Adrenal gland (tissue), 5 donors: Measurements from ENCODE around the gene BPIFB2.

Experiments used
- POLR2A ChIP-seq, 2 donors: fragments of 450-650 bp; IDR thresholded peaks; one replicate each; pipeline ENCODE4 v1.6.1; 2017; ENCODE audit warnings: antibody characterized with exemption in 2 of 2, mild to moderate bottlenecking in 2 of 2, moderate library complexity in 1 of 2
- TF ChIP-seq, protein P1 (sequence below), 6 experiments: fragments of 450-650 bp in 4 of 6; fragments of 200-600 bp in 2 of 6; sonication (generic) in 1 of 6; IDR thresholded peaks; 1 replicate in 5 of 6; 2 replicates in 1 of 6; pipeline versions ENCODE4 v1.5.1 to v1.8.0; 2016 to 2021; ENCODE audit warnings: antibody characterized with exemption in 6 of 6, mild to moderate bottlenecking in 2 of 6, moderate library complexity in 1 of 6
- donor health status: DM: no; HTN: no; CAD: no.

DNA sequence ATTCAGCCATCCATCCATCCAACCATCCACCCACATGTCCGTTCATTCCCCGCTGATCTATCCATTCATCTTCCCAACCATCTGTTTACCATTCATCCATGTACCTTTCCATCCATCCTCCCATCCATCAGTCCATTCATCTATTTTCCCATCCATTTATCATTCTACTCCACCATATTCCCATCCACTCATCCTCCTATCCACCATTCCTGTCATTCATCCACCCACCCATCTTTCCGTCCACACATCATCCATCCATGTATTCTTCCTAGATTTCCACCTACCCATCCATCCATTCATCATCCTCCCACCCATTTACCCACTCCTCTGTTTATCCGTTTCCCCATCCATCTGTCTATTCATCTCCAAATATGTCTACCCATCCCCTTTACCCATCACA is 30.7 kb downstream of the BPIFB2 start:
- TF ChIP-seq, protein P1, sequence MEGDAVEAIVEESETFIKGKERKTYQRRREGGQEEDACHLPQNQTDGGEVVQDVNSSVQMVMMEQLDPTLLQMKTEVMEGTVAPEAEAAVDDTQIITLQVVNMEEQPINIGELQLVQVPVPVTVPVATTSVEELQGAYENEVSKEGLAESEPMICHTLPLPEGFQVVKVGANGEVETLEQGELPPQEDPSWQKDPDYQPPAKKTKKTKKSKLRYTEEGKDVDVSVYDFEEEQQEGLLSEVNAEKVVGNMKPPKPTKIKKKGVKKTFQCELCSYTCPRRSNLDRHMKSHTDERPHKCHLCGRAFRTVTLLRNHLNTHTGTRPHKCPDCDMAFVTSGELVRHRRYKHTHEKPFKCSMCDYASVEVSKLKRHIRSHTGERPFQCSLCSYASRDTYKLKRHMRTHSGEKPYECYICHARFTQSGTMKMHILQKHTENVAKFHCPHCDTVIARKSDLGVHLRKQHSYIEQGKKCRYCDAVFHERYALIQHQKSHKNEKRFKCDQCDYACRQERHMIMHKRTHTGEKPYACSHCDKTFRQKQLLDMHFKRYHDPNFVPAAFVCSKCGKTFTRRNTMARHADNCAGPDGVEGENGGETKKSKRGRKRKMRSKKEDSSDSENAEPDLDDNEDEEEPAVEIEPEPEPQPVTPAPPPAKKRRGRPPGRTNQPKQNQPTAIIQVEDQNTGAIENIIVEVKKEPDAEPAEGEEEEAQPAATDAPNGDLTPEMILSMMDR (IDR thresholded peaks at IDR 0.05) = no peak
- TF ChIP-seq POLR2A (IDR thresholded peaks at IDR 0.05) = no peak
